Right lobe of liver (tissue), 4 donors: ENCODE results near the gene AIG1.

Experiments used
- CTCF ChIP-seq, 4 donors: fragments of 200-600 bp in 3 of 4; fragments of 450-650 bp in 1 of 4; IDR thresholded peaks; one replicate each; pipeline versions ENCODE4 v1.5.1 to v1.8.0; 2016 to 2022; ENCODE audit warnings: antibody characterized with exemption in 4 of 4, mild to moderate bottlenecking in 2 of 4
- POLR2A ChIP-seq: fragments of 450-650 bp; IDR thresholded peaks from one replicate; pipeline ENCODE4 v1.6.1; 2017; ENCODE audit warnings: antibody characterized with exemption, mild to moderate bottlenecking
- donor health status: DM: no; HTN: no; CAD: no.
- donor health status: DM: no; HTN: no; CAD: no.
- donor health status: DM: no; HTN: yes; CAD: no.

- no peak for TF ChIP-seq CTCF (IDR thresholded peaks at IDR 0.05)
- TF ChIP-seq POLR2A: no peak
These were observed 203.7 kb downstream of the AIG1 start for GRCh38 chr6:143264379-143264778.
